Body of pancreas (tissue), 4 donors: Measurements from ENCODE around the gene KCTD6. TPM values are rescaled to one million over a fixed set of nuclear protein-coding genes. Genes with fewer than 3 reads are reported as not detected.

Experiments
- ATAC-seq: fragments of 150-250 bp; one replicate; pipeline ENCODE4 v1.9.1; 2016
- DNase-seq, 4 donors: peaks; one replicate each; pipeline ENCODE4 v3.0.0-alpha.2; 2019
- H3K27ac ChIP-seq, 4 donors: fragments of 200-600 bp; sonication (generic); 1 replicate in 3 of 4; 2 replicates in 1 of 4; pipeline versions ENCODE4 v1.5.1 to v1.6.1; 2016 to 2019; ENCODE audit warnings: mild to moderate bottlenecking in 1 of 4, mixed read lengths in 1 of 4, moderate library complexity in 1 of 4
- H3K27me3 ChIP-seq, 2 donors: fragments of 200-600 bp; sonication (generic); one replicate each; pipeline ENCODE4 v1.6.0; 2016; ENCODE audit warnings: mild to moderate bottlenecking in 1 of 2
- H3K36me3 ChIP-seq, 2 donors: fragments of 200-600 bp; sonication (generic); replicated peaks in 1 of 2; 2 replicates each; pipeline ENCODE4 v1.5.1; 2016; ENCODE audit warnings: low read depth in 2 of 2; ENCODE audit not compliant: insufficient read depth in 1 of 2
- H3K4me1 ChIP-seq: fragments of 200-600 bp; sonication (generic); one replicate; pipeline ENCODE4 v1.6.0; 2016
- H3K4me3 ChIP-seq, 2 donors: fragments of 200-600 bp; sonication (generic); 1 replicate in 1 of 2; 2 replicates in 1 of 2; pipeline ENCODE4 v1.5.1; 2016 to 2019
- H3K9me3 ChIP-seq, 3 donors: fragments of 200-600 bp; sonication (generic); 1 replicate in 2 of 3; 2 replicates in 1 of 3; pipeline ENCODE4 v1.5.1; 2016
- CTCF ChIP-seq, 7 experiments: fragments of 450-650 bp in 4 of 7; fragments of 200-600 bp in 3 of 7; sonication (generic) in 3 of 7; IDR thresholded peaks; one replicate each; pipeline ENCODE4 v1.5.1; 2016 to 2019; ENCODE audit warnings: antibody characterized with exemption in 7 of 7
- POLR2A ChIP-seq, 3 donors: fragments of 450-650 bp; IDR thresholded peaks; one replicate each; pipeline ENCODE4 v1.6.1; 2016; ENCODE audit warnings: antibody characterized with exemption in 3 of 3, mild to moderate bottlenecking in 2 of 3
- WGBS, 2 donors: methylation state at CpG; one replicate each; pipeline ENCODE4 v1.1.5; 2017; 5-methylcytosine and 5-hydroxymethylcytosine counted together
- intact Hi-C: fragments of 100-400 bp; cut with DNase I; formaldehyde crosslinking; loops from one replicate; pipeline ENCODE4 v1.15.1; 2023
- total RNA-seq, 2 donors: library from RNA; depleted of rRNA; stranded (reverse); fragments of >200 nt; gene quantifications; one replicate each; pipeline ENCODE4 v1.1.0, GENCODE V29; 2016

Gene KCTD6
- total RNA-seq, 2 donors from 2014 or later = 1.3 to 13.0 TPM

GRCh38 chr3:58532794-58533220 lies 40.9 kb downstream of the KCTD6 start:
- 21 to 34% methylated on average over 4 to 11 of the region's 11 CpGs for WGBS, 2 donors

GRCh38 chr3:58534592-58535494 lies 42.9 kb downstream of the KCTD6 start:
- Histone ChIP-seq H3K9me3 (no peaks in the 10 kb centered on the region), H3K27ac (no peak overlapping the region), H3K36me3 (no peaks in the 10 kb centered on the region), H3K4me3 (no peak overlapping the region), H3K27me3 (no peaks in the 10 kb centered on the region), H3K4me1 (peaks cover 51% of the 10 kb centered on the region)
- DNase-seq (no peak), ATAC-seq (no peak)
- WGBS, 2 donors = 93 to 95% methylated on average over 9 of the region's 9 CpGs
- intact Hi-C loops = no loop called here
- no peak for TF ChIP-seq POLR2A (IDR thresholded peaks at IDR 0.05)
- TF ChIP-seq CTCF (IDR thresholded peaks at IDR 0.05) = no peak

More at GRCh38 chr3:58532794-58533220, 40.9 kb downstream of the KCTD6 start:
- Histone ChIP-seq H3K27me3 (no peaks in the 10 kb centered on the region), H3K36me3 (no peaks in the 10 kb centered on the region), H3K27ac (peak overlapping the region in 1 of 4 donors; percentile 31), H3K4me3 (no peak overlapping the region), H3K4me1 (peaks cover 50% of the 10 kb centered on the region), H3K9me3 (no peaks in the 10 kb centered on the region)
- ATAC-seq (peak; percentile 69), DNase-seq (peak; percentile 74 to 81 (median 74))
- intact Hi-C loops = no loop called here
- TF ChIP-seq POLR2A (IDR thresholded peaks at IDR 0.05) = no peak
- peak; percentile 88 to 96 (median 91) for TF ChIP-seq CTCF (IDR thresholded peaks at IDR 0.05)

- ATAC-seq (peak; percentile 30), DNase-seq (peak; percentile 60 to 83 (median 64))
- H3K4me3 ChIP-seq = no peak overlapping the region
- H3K27ac ChIP-seq = peak overlapping the region in 3 of 4 donors; percentile 67 to 80 (median 71)
- H3K36me3 ChIP-seq = no peaks in the 10 kb centered on the region
- no peaks in the 10 kb centered on the region for H3K27me3 ChIP-seq
- 25 to 32% methylated on average over 2 of the region's 2 CpGs for WGBS, 2 donors
- H3K9me3 ChIP-seq = no peaks in the 10 kb centered on the region
- H3K4me1 ChIP-seq = peaks cover 51% of the 10 kb centered on the region
- intact Hi-C loops = no loop called here
- TF ChIP-seq CTCF (IDR thresholded peaks at IDR 0.05) (peak in 2 of 7 experiments; percentile 7 to 20), POLR2A (IDR thresholded peaks at IDR 0.05) (no peak)
Observed at GRCh38 chr3:58535531-58536500, 43.9 kb downstream of the KCTD6 start.

GRCh38 chr3:58536501-58537411 lies 44.9 kb downstream of the KCTD6 start, which contains the start of gene ACOX2:
ACOX2 (minus strand) TSS chr3:58537190; CDS start chr3:58535106, 2,084 bp downstream.
- Histone ChIP-seq H3K27me3 (no peaks in the 10 kb centered on the region), H3K9me3 (no peaks in the 10 kb centered on the region), H3K4me1 (peaks cover 51% of the 10 kb centered on the region), H3K27ac (peak within 1 kb of the TSS; percentile 35 to 80 (median 69)), H3K36me3 (no peaks in the 10 kb centered on the region), H3K4me3 (no peak within 1 kb of the TSS)
- intact Hi-C loops = no loop called here
- TF ChIP-seq POLR2A (IDR thresholded peaks at IDR 0.05) = peak in 2 of 3 donors; percentile 25 to 60
- no peak for TF ChIP-seq CTCF (IDR thresholded peaks at IDR 0.05)
- DNase-seq = peak; percentile 41 to 73 (median 62)
- WGBS, 2 donors = 46 to 64% methylated on average over 12 to 13 of the region's 13 CpGs
- peak; percentile 54 for ATAC-seq
